K562 treated with DMSO at 1 percent for 4 hours (cell line): Measurements from ENCODE around the gene RPL35A. TPM values are rescaled to one million over a fixed set of nuclear protein-coding genes. Genes with fewer than 3 reads are reported as not detected.

ENCODE experiments used
- total RNA-seq: library from RNA; unstranded; fragments of 300-600 nt; gene quantifications from 2 replicates; pipeline ENCODE4 v1.2.3, GENCODE V29; 2022; ENCODE audit not compliant: insufficient read depth

The RPL35A gene
- total RNA-seq: 2,579 and 2,621 TPM in 2 replicates

DNA sequence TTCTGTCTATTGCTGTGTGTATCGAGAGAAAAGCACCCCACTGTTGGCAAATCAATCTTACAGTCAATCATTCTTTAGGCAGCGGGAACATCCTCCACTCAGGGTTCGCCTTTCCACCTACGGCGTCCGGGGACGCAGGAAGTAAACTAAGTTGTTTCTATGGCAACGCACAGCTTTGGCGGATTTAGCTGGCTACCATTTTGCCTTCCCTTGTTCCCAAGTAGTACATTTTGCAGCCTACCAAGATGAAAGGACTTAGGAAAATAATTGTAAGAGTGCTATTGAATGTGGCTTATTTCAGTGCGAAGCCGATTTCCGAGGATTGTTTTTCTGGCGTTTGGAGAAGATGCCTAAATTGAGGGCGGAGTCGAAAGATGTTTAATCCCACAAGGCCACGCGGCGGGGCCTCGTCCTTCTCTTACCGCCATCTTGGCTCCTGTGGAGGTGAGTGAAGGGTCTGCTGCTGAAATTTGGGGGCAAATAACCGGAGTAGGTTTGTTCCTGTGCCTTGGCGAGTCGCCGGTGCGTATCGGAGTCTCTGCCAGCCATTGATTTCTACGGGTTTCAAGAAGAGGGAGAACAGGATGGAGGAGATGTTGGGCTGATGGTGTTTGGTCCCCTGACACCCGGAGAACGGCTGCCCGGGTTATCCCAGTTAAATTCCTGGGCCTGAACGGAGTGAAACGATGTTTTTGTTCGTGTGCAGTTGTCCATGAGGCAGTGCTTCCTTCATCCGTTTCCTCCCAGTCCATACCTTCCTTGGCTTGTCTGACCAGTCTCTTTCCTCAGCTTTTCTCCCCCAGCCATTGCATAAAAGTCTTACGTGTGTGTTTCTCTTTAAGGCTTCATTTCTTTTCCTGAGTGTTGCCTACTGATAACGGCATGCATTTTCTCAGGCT is at the start of gene RPL35A:
Gene RPL35A (plus strand): TSS at position 413 of the 899 bp plus-strand sequence. CDS start 778 bp downstream, outside the sequence.

GRCh38 chr3:197959891-197960693 is 10.1 kb downstream of the RPL35A start, which contains the start of gene LMLN:
Gene LMLN, plus strand, starts transcription at chr3:197960217. Its CDS starts 29 bp downstream, at chr3:197960246.

Other genes with a start within 250 kb of the RPL35A start
- gene RUBCN, start 213.3 kb upstream of the RPL35A start, total RNA-seq: 24.4 and 27.6 TPM in 2 replicates
- 26.9 and 32.7 TPM in 2 replicates for gene FYTTD1, start 200.3 kb upstream of the RPL35A start, total RNA-seq
- 12.3 and 20.7 TPM in 2 replicates for gene LRCH3, start 158.9 kb upstream of the RPL35A start, total RNA-seq
- 4.1 and 4.3 TPM in 2 replicates for gene LMLN, start 10.0 kb downstream of the RPL35A start, total RNA-seq